MCF 10A (cell line): ENCODE data around the gene FBXW12. TPM values are rescaled to one million over a fixed set of nuclear protein-coding genes. Genes with fewer than 3 reads are reported as not detected.

Source experiments
- BruUV-seq: library from RNA; stranded (reverse); fragments of 400-500 nt; replicated peaks from 2 replicates; lab custom pipeline; 2021; lab: Mats Ljungman, UMichigan
- CTCF ChIA-PET: fragments of 300-600 bp; sonication (Branson Sonifier 250); formaldehyde crosslinking; extraction: SDS; loops from one replicate; lab custom pipeline; 2021; ENCODE audit warnings: antibody characterized with exemption, inconsistent platforms; lab: Yijun Ruan, JAX
- POLR2A ChIA-PET: fragments of 300-600, 350-650 bp; sonication (Branson Sonifier 250); formaldehyde crosslinking; extraction: SDS; loops from one replicate; lab custom pipeline; 2020; ENCODE audit warnings: antibody characterized with exemption, inconsistent platforms; lab: Yijun Ruan, JAX
- DNase-seq: peaks from one replicate; pipeline ENCODE4 v3.0.0-alpha.2; 2018; ENCODE audit not compliant: unreplicated experiment
- H3K27ac Mint-ChIP-seq: one replicate; pipeline ENCODE4 v1.8.0; 2022; ENCODE audit warnings: mild to moderate bottlenecking, low read depth, mixed read lengths; ENCODE audit not compliant: unreplicated experiment
- H3K27me3 Mint-ChIP-seq: one replicate; pipeline ENCODE4 v1.8.0; 2022; ENCODE audit warnings: mixed read lengths; ENCODE audit not compliant: insufficient read depth, unreplicated experiment
- H3K36me3 Mint-ChIP-seq: one replicate; pipeline ENCODE4 v1.8.0; 2022; ENCODE audit warnings: mild to moderate bottlenecking, moderate library complexity, mixed read lengths; ENCODE audit not compliant: insufficient read depth, unreplicated experiment
- H3K4me1 Mint-ChIP-seq: one replicate; pipeline ENCODE4 v1.8.0; 2022; ENCODE audit warnings: mixed read lengths; ENCODE audit not compliant: insufficient read depth, unreplicated experiment
- H3K4me3 Mint-ChIP-seq: one replicate; pipeline ENCODE4 v1.8.0; 2022; ENCODE audit warnings: mild to moderate bottlenecking, moderate library complexity, mixed read lengths; ENCODE audit not compliant: unreplicated experiment
- H3K9me3 Mint-ChIP-seq: one replicate; pipeline ENCODE4 v1.8.0; 2022; ENCODE audit warnings: mixed read lengths; ENCODE audit not compliant: unreplicated experiment
- CTCF ChIP-seq: fragments of 200-600 bp; IDR thresholded peaks from one replicate; pipeline ENCODE4 v1.8.0; 2022; ENCODE audit warnings: antibody characterized with exemption, mild to moderate bottlenecking; ENCODE audit not compliant: unreplicated experiment
- intact Hi-C: fragments of 100-400 bp; cut with micrococcal nuclease; formaldehyde crosslinking; loops from 2 replicates; pipeline ENCODE4 v1.14.1; 2022
- total RNA-seq: library from RNA; stranded (reverse); gene quantifications from 2 replicates; pipeline ENCODE4 v1.2.3, GENCODE V29; 2022

The FBXW12 gene
- total RNA-seq, 1 experiment from 2014 or later: not detected

DNA sequence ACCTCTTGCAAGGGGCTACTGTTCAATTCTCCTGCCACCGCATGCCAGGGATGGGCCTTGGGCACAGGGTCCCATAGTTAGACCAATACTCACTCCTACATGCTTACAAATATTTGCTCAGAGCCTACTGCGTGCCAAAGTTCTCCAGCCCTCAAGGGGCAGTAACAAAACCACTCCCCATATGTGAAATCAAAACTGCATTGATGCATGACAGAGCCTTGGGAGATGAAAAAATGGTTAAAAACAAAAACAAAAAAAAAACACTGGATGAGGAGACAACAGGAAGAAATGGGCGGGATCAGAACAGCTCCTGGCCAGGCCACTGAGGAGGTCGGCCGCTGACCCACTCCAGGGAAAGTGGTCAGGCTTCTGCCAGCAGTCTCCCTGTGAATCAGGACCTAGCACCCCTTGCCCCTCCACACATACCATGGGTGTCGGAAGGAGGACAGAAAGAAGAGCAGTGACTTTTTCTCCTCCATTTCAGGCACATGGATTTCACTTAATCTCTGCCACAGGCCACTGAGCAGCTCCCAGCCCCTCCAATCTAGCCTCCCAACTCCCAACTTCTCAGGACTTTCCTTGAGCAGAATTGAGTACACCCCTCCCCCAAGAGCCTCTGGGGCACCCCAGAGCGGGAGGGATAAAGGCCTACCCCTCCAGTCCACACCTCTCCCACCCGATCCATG is 55.1 kb downstream of the FBXW12 start:
- no peak for TF ChIP-seq CTCF
- Mint-ChIP-seq H3K4me1 (peaks cover 61% of the 10 kb centered on the region), H3K27ac (peak overlapping the region; percentile 5), H3K4me3 (peak overlapping the region; percentile 99), H3K36me3 (peaks cover 46% of the 10 kb centered on the region), H3K9me3 (no peaks in the 10 kb centered on the region), H3K27me3 (no peaks in the 10 kb centered on the region)
- intact Hi-C loops: no loop called here
- no TSS peak for BruUV-seq
- DNase-seq: no peak
- ChIA-PET CTCF (interaction anchor here (0.6 to 7.6 kb wide), 4 partner anchors 8 to 28 kb away, joined by 3 to 81 read pairs (median 18); no protein-coding TSS in a partner anchor), POLR2A (interaction anchor here (0.6 to 20.2 kb wide), 7 partner anchors 9 to 488 kb away, joined by 3 to 749 read pairs (median 7); partner anchors contain the start of genes ATRIP, CCDC51 and TMA7)

GRCh38 chr3:48427630-48427962 is 55.6 kb downstream of the FBXW12 start:
- no peaks in the 10 kb centered on the region for H3K9me3 Mint-ChIP-seq
- POLR2A ChIA-PET: interaction anchor here (0.6 to 20.2 kb wide), 7 partner anchors 8 to 338 kb away, joined by 3 to 749 read pairs (median 7); partner anchors contain the start of genes ATRIP, CCDC51 and TMA7
- no peaks in the 10 kb centered on the region for H3K27me3 Mint-ChIP-seq
- TF ChIP-seq CTCF: no peak
- H3K27ac Mint-ChIP-seq: peak overlapping the region; percentile 5
- no TSS peak for BruUV-seq
- H3K36me3 Mint-ChIP-seq: peaks cover 47% of the 10 kb centered on the region
- H3K4me1 Mint-ChIP-seq: peaks cover 66% of the 10 kb centered on the region
- intact Hi-C loops: no loop called here
- peak overlapping the region; percentile 99 for H3K4me3 Mint-ChIP-seq
- CTCF ChIA-PET: interaction anchor here (1.4 to 7.6 kb wide), 3 partner anchors 8 to 26 kb away, joined by 4 to 81 read pairs (median 31); no protein-coding TSS in a partner anchor
- DNase-seq: no peak

DNA sequence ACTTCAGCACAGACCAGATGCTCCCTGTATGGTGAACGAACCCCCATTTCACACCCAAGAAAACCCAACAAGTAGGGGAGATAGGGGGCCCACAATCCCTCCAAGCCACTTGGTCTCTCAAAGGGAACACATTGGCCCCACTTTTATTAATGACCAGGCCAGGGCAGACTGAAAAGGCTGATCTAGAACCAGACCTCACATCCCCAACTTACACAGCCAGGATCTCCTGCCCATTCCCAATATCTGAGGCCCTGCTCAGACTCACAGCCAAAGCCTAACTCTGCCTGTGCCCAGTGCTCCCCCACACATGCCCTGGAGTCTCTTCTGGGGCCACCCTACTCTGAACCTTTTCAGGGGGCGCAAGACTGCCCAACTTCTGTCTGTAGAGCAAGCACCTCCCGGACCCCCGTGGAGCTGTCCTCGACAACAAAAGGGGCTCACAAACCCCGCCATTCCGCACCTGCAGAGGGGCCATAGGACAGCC is 56.1 kb downstream of the FBXW12 start:
- no peak for DNase-seq
- no peaks in the 10 kb centered on the region for H3K27me3 Mint-ChIP-seq
- no TSS peak for BruUV-seq
- peak overlapping the region; percentile 99 for H3K4me3 Mint-ChIP-seq
- H3K9me3 Mint-ChIP-seq: no peaks in the 10 kb centered on the region
- intact Hi-C loops: no loop called here
- H3K4me1 Mint-ChIP-seq: peaks cover 66% of the 10 kb centered on the region
- H3K27ac Mint-ChIP-seq: peak overlapping the region; percentile 5
- CTCF ChIA-PET: interaction anchor here (1.4 to 7.6 kb wide), 3 partner anchors 7 to 27 kb away, joined by 4 to 81 read pairs (median 31); no protein-coding TSS in a partner anchor
- no peak for TF ChIP-seq CTCF
- POLR2A ChIA-PET: interaction anchor here (0.6 to 20.2 kb wide), 12 partner anchors 8 to 339 kb away, joined by 3 to 749 read pairs (median 4); partner anchors contain the start of genes ATRIP, CCDC51, CDC25A and PFKFB4
- H3K36me3 Mint-ChIP-seq: peaks cover 47% of the 10 kb centered on the region
